K562 (cell line): ENCODE measurements around the gene ATP9B. TPM values are rescaled to one million over a fixed set of nuclear protein-coding genes. Genes with fewer than 3 reads are reported as not detected.
"Not testable (repeated sequence)": the region's sequence is repeated elsewhere in the genome, so short reads cannot be mapped to it uniquely, and the experiment has no call there.

ENCODE experiments used
- ATAC-seq: fragments of 200-7000 bp; cut with Tn5 transposase; 3 replicates; pipeline ENCODE4 v1.9.1; 2020; ENCODE audit warnings: moderate library complexity
- BruUV-seq: library from RNA; stranded (reverse); fragments of 400-500 nt; replicated peaks from 2 replicates; lab custom pipeline; 2021; lab: Mats Ljungman, UMichigan
- CTCF ChIA-PET: fragments of 300-600 bp; formaldehyde crosslinking; extraction: SDS; loops from one replicate; lab custom pipeline; 2021; ENCODE audit warnings: low intra/inter-chr PET ratio; lab: Yijun Ruan, JAX
- POLR2A ChIA-PET: fragments of 300-600, 350-650 bp; sonication (Branson Sonifier 250); formaldehyde crosslinking; extraction: SDS; loops from one replicate; lab custom pipeline; 2021; ENCODE audit warnings: antibody characterized with exemption, inconsistent platforms; lab: Yijun Ruan, JAX
- DNase-seq, 4 experiments: peaks; one replicate each; pipeline versions ENCODE4 v3.0.0 to v3.0.0-alpha.2; 2011 to 2018; ENCODE audit warnings: low spot score in 3 of 4, mixed read lengths in 3 of 4; ENCODE audit errors: extremely low read depth in 1 of 4
- FAIRE-seq: peaks from 2 replicates; lab custom pipeline; 2011; peaks lifted over from hg19 to GRCh38; lab: Jason Lieb, UNC
- H2AFZ ChIP-seq: 2 replicates; pipeline ENCODE4 v1.6.0; 2011; ENCODE audit warnings: low read depth, low read length, control low read depth, inconsistent platforms
- H3K27ac ChIP-seq: fragments of 200-600 bp; 3 replicates; pipeline ENCODE4 v1.8.0; 2011; ENCODE audit warnings: low read depth, mild to moderate bottlenecking, control low read depth, inconsistent platforms, low read length, moderate library complexity, mixed read lengths; ENCODE audit errors: extremely low read depth
- H3K27me3 ChIP-seq, 2 experiments: fragments of 300-600 bp in 1 of 2; 2 replicates in 1 of 2; 3 replicates in 1 of 2; pipeline versions ENCODE4 v1.6.0 to v1.8.0; 2011; ENCODE audit warnings: inconsistent platforms in 2 of 2, low read length in 2 of 2, mild to moderate bottlenecking in 1 of 2, mixed read lengths in 1 of 2, moderate library complexity in 1 of 2; ENCODE audit not compliant: control insufficient read depth in 2 of 2, insufficient read depth in 2 of 2
- H3K36me3 ChIP-seq: fragments of 300-600 bp; 3 replicates; pipeline ENCODE4 v1.8.0; 2011; ENCODE audit warnings: mild to moderate bottlenecking, low read length, inconsistent platforms; ENCODE audit not compliant: control insufficient read depth, insufficient read depth
- H3K4me1 ChIP-seq, 2 experiments: fragments of 200-600 bp in 1 of 2; replicated peaks in 1 of 2; 2 replicates in 1 of 2; 3 replicates in 1 of 2; pipeline versions ENCODE4 v1.5.1 to v1.8.0; 2011; ENCODE audit warnings: inconsistent platforms in 2 of 2, low read length in 2 of 2, mild to moderate bottlenecking in 1 of 2, mixed read lengths in 1 of 2, moderate library complexity in 1 of 2; ENCODE audit not compliant: control insufficient read depth in 2 of 2, insufficient read depth in 2 of 2
- H3K4me2 ChIP-seq: 2 replicates; pipeline ENCODE4 v1.6.1; 2011; ENCODE audit warnings: low read length, control low read depth, inconsistent platforms, mixed read lengths; ENCODE audit not compliant: insufficient read depth
- H3K4me3 ChIP-seq: fragments of 200-600 bp; sonication (generic), shearing (Covaris generic); 2 replicates; pipeline ENCODE4 v1.5.1; 2016; ENCODE audit warnings: control low read depth, inconsistent platforms
- H3K79me2 ChIP-seq: fragments of 200-600 bp; 3 replicates; pipeline ENCODE4 v1.8.0; 2011; ENCODE audit warnings: low read length, inconsistent platforms; ENCODE audit not compliant: control insufficient read depth, insufficient read depth
- H3K9ac ChIP-seq, 2 experiments: 2 replicates each; pipeline versions ENCODE4 v1.6.0 to v1.6.1; 2011; ENCODE audit warnings: low read depth in 2 of 2, low read length in 2 of 2, control low read depth in 1 of 2, inconsistent platforms in 1 of 2, mild to moderate bottlenecking in 1 of 2, mixed read lengths in 1 of 2; ENCODE audit not compliant: insufficient read depth in 1 of 2
- H3K9me1 ChIP-seq: one replicate; pipeline ENCODE4 v1.6.0; 2011; ENCODE audit warnings: inconsistent platforms, mild to moderate bottlenecking, low read length, moderate library complexity; ENCODE audit not compliant: control insufficient read depth, insufficient read depth
- H3K9me3 ChIP-seq: replicated peaks from 2 replicates; pipeline ENCODE4 v1.5.1; 2011; ENCODE audit warnings: low read depth, low read length, inconsistent platforms; ENCODE audit not compliant: control insufficient read depth, insufficient read depth
- H4K20me1 ChIP-seq: replicated peaks from 2 replicates; pipeline ENCODE4 v1.6.1; 2011; ENCODE audit warnings: low read length, inconsistent platforms, mixed read lengths; ENCODE audit not compliant: control insufficient read depth, insufficient read depth
- CTCFL ChIP-seq: IDR thresholded peaks from 2 replicates; pipeline ENCODE4 v1.6.1; 2011; ENCODE audit warnings: borderline replicate concordance, low read depth, mild to moderate bottlenecking, moderate library complexity, low read length; ENCODE audit not compliant: insufficient read depth, poor library complexity, severe bottlenecking
- PTTG1 ChIP-seq: fragments of 450-650 bp; IDR thresholded peaks from 2 replicates; pipeline ENCODE4 v1.6.1; 2016; ENCODE audit warnings: low read depth, mild to moderate bottlenecking, missing genetic modification characterization, missing compliant biosample characterization
- SLC30A9 ChIP-seq: fragments of 250-450 bp; sonication (Bioruptor Pico); IDR thresholded peaks from 2 replicates; pipeline ENCODE4 v1.8.0; 2022; ENCODE audit warnings: mild to moderate bottlenecking, moderate library complexity
- ZNF24 ChIP-seq: fragments of 450-650 bp; IDR thresholded peaks from 2 replicates; pipeline ENCODE4 v1.6.1; 2016
- ZNF668 ChIP-seq: fragments of 250-450 bp; sonication (Bioruptor Pico); IDR thresholded peaks from 2 replicates; pipeline ENCODE4 v1.8.0; 2022; ENCODE audit warnings: mild to moderate bottlenecking, inconsistent platforms
- WGBS: fragments of 100-300 bp; shearing (Covaris generic); methylation state at CpG from one replicate; pipeline ENCODE4 v1.1.6; 2016; ENCODE audit warnings: low coverage, mixed read lengths; ENCODE audit not compliant: insufficient coverage; ENCODE audit errors: missing lambda C conversion rate; 5-methylcytosine and 5-hydroxymethylcytosine counted together
- in situ Hi-C: fragments of 300-500 bp; cut with MboI; formaldehyde crosslinking; loops from 4 replicates; pipeline ENCODE4 v1.15.0; 2018; ENCODE audit warnings: inconsistent platforms, mixed read lengths
- intact Hi-C: fragments of 100-400 bp; cut with micrococcal nuclease; formaldehyde crosslinking; loops from 2 replicates; pipeline ENCODE4 v1.14.2; 2022
- polyA plus RNA-seq, 8 experiments: library from polyadenylated mRNA; depleted of rRNA in 4 of 8; stranded (reverse) in 5 of 8; unstranded in 3 of 8; fragments of >200 nt; fragmentation: Nextera tagmentation in 2 of 8; fragmentation: Illumina TruSeq in 1 of 8; extraction: Ambion mirVana in 2 of 8; extraction: Trizol in 1 of 8; gene quantifications; 2 replicates each; pipeline versions ENCODE4 v1.2.1 to v1.2.3, GENCODE V29; 2011 to 2014; ENCODE audit warnings: inconsistent platforms in 1 of 8, missing spikeins in 1 of 8
- total RNA-seq, 7 experiments: library from RNA; depleted of rRNA in 6 of 7; stranded (reverse); fragments of >200 nt in 6 of 7; fragmentation: Illumina TruSeq in 2 of 7; extraction: Trizol in 2 of 7; gene quantifications; 2 replicates each; pipeline versions ENCODE4 v1.2.1 to v1.2.3, GENCODE V29; 2011 to 2021; ENCODE audit warnings: low replicate concordance in 1 of 7

ATP9B gene
- total and polyA plus RNA-seq, 9 of the 15 experiments (the other 6 are each of a cell fraction or from before 2014, with no cell fraction given), result 0.66 to 13.2 (median 7.9) TPM

GRCh38 chr18:79375441-79376154 lies 306.4 kb downstream of the ATP9B start:
- H2AFZ ChIP-seq, result no peak overlapping the region
- ATAC-seq (no peak), FAIRE-seq (no peak), DNase-seq (no peak)
- TF ChIP-seq ZNF668 (no peak), PTTG1 (tag) (no peak), CTCFL (no peak), ZNF24 (no peak), SLC30A9 (no peak)
- no peak overlapping the region for H3K27ac ChIP-seq
- no peak overlapping the region for H3K9ac ChIP-seq
- no peak overlapping the region for H3K4me3 ChIP-seq
- in situ Hi-C loops (no loop called here), intact Hi-C loops (no loop called here)
- H3K4me2 ChIP-seq, result no peak overlapping the region
- 80% methylated on average over 10 of the region's 10 CpGs for WGBS
- ChIA-PET CTCF (no interaction called here), POLR2A (no interaction called here)
- H4K20me1 ChIP-seq, result no peaks in the 10 kb centered on the region
- H3K27me3 ChIP-seq, result no peaks in the 10 kb centered on the region
- no peaks in the 10 kb centered on the region for H3K36me3 ChIP-seq
- no peaks in the 10 kb centered on the region for H3K9me1 ChIP-seq
- BruUV-seq, result no TSS peak
- no peaks in the 10 kb centered on the region for H3K79me2 ChIP-seq
- no peaks in the 10 kb centered on the region for H3K9me3 ChIP-seq
- peaks cover 0 to 9% of the 10 kb centered on the region in 2 experiments; a peak in 1 of 5 replicates for H3K4me1 ChIP-seq

- BruUV-seq, H3K9me1 ChIP-seq, H2AFZ ChIP-seq, H3K9me3 ChIP-seq, FAIRE-seq, H3K4me3 ChIP-seq, H3K4me2 ChIP-seq, H3K36me3 ChIP-seq, in situ Hi-C loops, H4K20me1 ChIP-seq, H3K27ac ChIP-seq, H3K4me1 ChIP-seq, intact Hi-C loops, H3K79me2 ChIP-seq, DNase-seq, ATAC-seq, H3K27me3 ChIP-seq, CTCF ChIA-PET, H3K9ac ChIP-seq: not testable (repeated sequence)
- 76% methylated on average over 9 of the region's 12 CpGs for WGBS
- POLR2A ChIA-PET, result interaction anchor here (0.6 kb wide), 1 partner anchor 90 kb away, joined by 3 read pairs; no protein-coding TSS in a partner anchor
Observed at GRCh38 chr18:79376661-79377060, 307.5 kb downstream of the ATP9B start.
